A673 (cell line): ENCODE data around the gene PRKAA2. TPM values are rescaled to one million over a fixed set of nuclear protein-coding genes. Genes with fewer than 3 reads are reported as not detected.

Source experiments
- BruUV-seq: library from RNA; stranded (reverse); fragments of 400-500 nt; replicated peaks from 2 replicates; lab custom pipeline; 2021; lab: Mats Ljungman, UMichigan
- CTCF ChIA-PET: fragments of 300-600 bp; sonication (Branson Sonifier 250); formaldehyde crosslinking; loops from one replicate; lab custom pipeline; 2022; ENCODE audit warnings: antibody characterized with exemption; lab: Charles Lee
- POLR2A ChIA-PET: fragments of 300-600 bp; sonication (Branson Sonifier 250); formaldehyde crosslinking; loops from one replicate; lab custom pipeline; 2022; ENCODE audit warnings: antibody characterized with exemption; ENCODE audit not compliant: low non-redundant PET; lab: Charles Lee
- DNase-seq: peaks from one replicate; pipeline ENCODE4 v3.0.0-alpha.2; 2015; ENCODE audit warnings: low spot score
- H3K27ac ChIP-seq: fragments of 200-600 bp; sonication (generic); 2 replicates; pipeline ENCODE4 v1.5.1; 2016; ENCODE audit warnings: mixed run types, low read depth, mild to moderate bottlenecking, mixed read lengths, antibody characterized with exemption, low read length; ENCODE audit not compliant: poor library complexity, severe bottlenecking
- H3K27me3 ChIP-seq: fragments of 200-600 bp; sonication (generic); replicated peaks from 2 replicates; pipeline ENCODE4 v1.6.1; 2017; ENCODE audit warnings: mixed run types, low read depth, mild to moderate bottlenecking, mixed read lengths, antibody characterized with exemption, low read length; ENCODE audit not compliant: insufficient read depth, poor library complexity
- H3K36me3 ChIP-seq: fragments of 200-600 bp; sonication (generic); 2 replicates; pipeline ENCODE4 v1.6.1; 2016; ENCODE audit warnings: mixed run types, mild to moderate bottlenecking, mixed read lengths, antibody characterized with exemption, low read length; ENCODE audit not compliant: insufficient read depth, poor library complexity, severe bottlenecking
- H3K4me1 ChIP-seq: fragments of 200-600 bp; sonication (generic); 2 replicates; pipeline ENCODE4 v1.6.1; 2017; ENCODE audit warnings: mixed run types, mild to moderate bottlenecking, mixed read lengths, antibody characterized with exemption, low read length; ENCODE audit not compliant: insufficient read depth, poor library complexity, severe bottlenecking
- H3K4me3 ChIP-seq: fragments of 200-600 bp; sonication (generic); 2 replicates; pipeline ENCODE4 v1.5.1; 2016; ENCODE audit warnings: low read depth, mixed run types, mild to moderate bottlenecking, mixed read lengths, low read length; ENCODE audit not compliant: poor library complexity, severe bottlenecking
- H3K9me3 ChIP-seq: fragments of 200-600 bp; sonication (generic); 2 replicates; pipeline ENCODE4 v1.6.1; 2016; ENCODE audit warnings: mixed run types, low read depth, mild to moderate bottlenecking, mixed read lengths, antibody characterized with exemption, low read length; ENCODE audit not compliant: poor library complexity, severe bottlenecking
- EZH2 ChIP-seq: fragments of 200-600 bp; sonication (generic); IDR thresholded peaks from 2 replicates; pipeline ENCODE4 v1.6.1; 2017; ENCODE audit warnings: borderline replicate concordance, low read depth, mild to moderate bottlenecking, mixed read lengths, antibody characterized with exemption, low read length; ENCODE audit not compliant: poor library complexity, severe bottlenecking
- intact Hi-C: fragments of 100-400 bp; cut with micrococcal nuclease; formaldehyde crosslinking; loops from one replicate; pipeline ENCODE4 v1.10.0; 2022; ENCODE audit not compliant: unreplicated experiment
- total RNA-seq: library from RNA; stranded (reverse); gene quantifications from 2 replicates; pipeline ENCODE4 v1.2.3, GENCODE V29; 2021
- TF ChIP-seq, protein P1 (sequence below): fragments of 300-800, 200-600 bp; sonication (generic); conservative IDR thresholded peaks from 2 replicates; pipeline ENCODE4 v1.5.1; 2017; ENCODE audit warnings: low read depth, mild to moderate bottlenecking, antibody characterized with exemption, low read length, moderate library complexity, mixed read lengths

PRKAA2 gene
- total RNA-seq, 1 experiment from 2014 or later = 0.11 TPM

DNA sequence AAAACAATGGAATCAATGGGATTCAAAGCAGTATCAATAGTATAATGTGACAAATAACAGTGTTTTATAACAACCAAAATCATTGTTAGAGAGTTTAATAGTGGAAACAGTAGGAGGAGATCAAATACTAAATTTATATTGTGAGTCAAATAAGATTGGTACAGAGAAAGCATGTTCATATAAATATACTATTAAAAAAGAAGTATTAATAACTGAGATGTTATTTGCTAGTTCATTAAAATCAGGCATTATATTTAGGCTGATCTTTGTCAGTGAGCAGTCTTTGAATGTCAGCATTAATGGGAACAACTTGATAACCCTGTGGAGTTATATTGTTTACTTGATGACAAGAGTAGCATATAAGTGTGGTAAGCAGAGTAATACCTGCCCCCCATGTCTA is 30.6 kb downstream of the PRKAA2 start:
- peaks cover 9% of the 10 kb centered on the region for H3K27me3 ChIP-seq
- BruUV-seq = no TSS peak
- no peaks in the 10 kb centered on the region for H3K36me3 ChIP-seq
- CTCF ChIA-PET = no interaction called here
- intact Hi-C loops = loop anchor here (1.0 kb wide), 1 partner anchor 18 kb away; no protein-coding TSS in a partner anchor
- no peak overlapping the region for H3K27ac ChIP-seq
- POLR2A ChIA-PET = no interaction called here
- no peak for DNase-seq
- no peaks in the 10 kb centered on the region for H3K9me3 ChIP-seq
- no peaks in the 10 kb centered on the region for H3K4me1 ChIP-seq
- TF ChIP-seq EZH2 = no peak
- TF ChIP-seq, protein P1, sequence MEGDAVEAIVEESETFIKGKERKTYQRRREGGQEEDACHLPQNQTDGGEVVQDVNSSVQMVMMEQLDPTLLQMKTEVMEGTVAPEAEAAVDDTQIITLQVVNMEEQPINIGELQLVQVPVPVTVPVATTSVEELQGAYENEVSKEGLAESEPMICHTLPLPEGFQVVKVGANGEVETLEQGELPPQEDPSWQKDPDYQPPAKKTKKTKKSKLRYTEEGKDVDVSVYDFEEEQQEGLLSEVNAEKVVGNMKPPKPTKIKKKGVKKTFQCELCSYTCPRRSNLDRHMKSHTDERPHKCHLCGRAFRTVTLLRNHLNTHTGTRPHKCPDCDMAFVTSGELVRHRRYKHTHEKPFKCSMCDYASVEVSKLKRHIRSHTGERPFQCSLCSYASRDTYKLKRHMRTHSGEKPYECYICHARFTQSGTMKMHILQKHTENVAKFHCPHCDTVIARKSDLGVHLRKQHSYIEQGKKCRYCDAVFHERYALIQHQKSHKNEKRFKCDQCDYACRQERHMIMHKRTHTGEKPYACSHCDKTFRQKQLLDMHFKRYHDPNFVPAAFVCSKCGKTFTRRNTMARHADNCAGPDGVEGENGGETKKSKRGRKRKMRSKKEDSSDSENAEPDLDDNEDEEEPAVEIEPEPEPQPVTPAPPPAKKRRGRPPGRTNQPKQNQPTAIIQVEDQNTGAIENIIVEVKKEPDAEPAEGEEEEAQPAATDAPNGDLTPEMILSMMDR = no peak
- no peak overlapping the region for H3K4me3 ChIP-seq

DNA sequence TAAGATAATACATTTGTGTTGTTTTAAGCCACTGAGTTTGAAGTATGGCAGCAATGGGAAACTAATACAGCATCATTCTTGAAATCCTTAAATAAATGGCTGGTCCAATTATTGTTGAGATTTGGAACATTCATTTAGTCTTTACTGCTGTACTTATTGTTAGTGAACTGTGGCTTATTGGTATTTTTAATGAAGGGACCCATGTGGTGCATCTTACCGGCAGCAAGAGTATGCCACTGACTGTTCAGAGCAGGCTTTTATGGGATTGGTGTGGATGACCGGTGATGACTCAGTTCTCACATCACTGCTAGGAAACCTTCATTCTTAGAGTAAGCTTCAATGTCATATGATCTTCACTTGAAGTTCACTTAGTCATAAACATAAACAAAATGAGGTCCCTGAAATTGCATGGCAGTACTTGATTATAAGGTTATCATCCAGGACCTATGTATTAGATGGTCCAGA is 31.5 kb downstream of the PRKAA2 start:
- Histone ChIP-seq H3K4me3 (no peak overlapping the region), H3K27me3 (peaks cover 9% of the 10 kb centered on the region), H3K4me1 (no peaks in the 10 kb centered on the region), H3K9me3 (no peaks in the 10 kb centered on the region), H3K36me3 (no peaks in the 10 kb centered on the region), H3K27ac (no peak overlapping the region)
- no TSS peak for BruUV-seq
- no peak for TF ChIP-seq EZH2
- CTCF ChIA-PET = no interaction called here
- DNase-seq = no peak
- POLR2A ChIA-PET = no interaction called here
- intact Hi-C loops = loop anchor here (1.0 kb wide), 1 partner anchor 19 kb away; no protein-coding TSS in a partner anchor

DNA sequence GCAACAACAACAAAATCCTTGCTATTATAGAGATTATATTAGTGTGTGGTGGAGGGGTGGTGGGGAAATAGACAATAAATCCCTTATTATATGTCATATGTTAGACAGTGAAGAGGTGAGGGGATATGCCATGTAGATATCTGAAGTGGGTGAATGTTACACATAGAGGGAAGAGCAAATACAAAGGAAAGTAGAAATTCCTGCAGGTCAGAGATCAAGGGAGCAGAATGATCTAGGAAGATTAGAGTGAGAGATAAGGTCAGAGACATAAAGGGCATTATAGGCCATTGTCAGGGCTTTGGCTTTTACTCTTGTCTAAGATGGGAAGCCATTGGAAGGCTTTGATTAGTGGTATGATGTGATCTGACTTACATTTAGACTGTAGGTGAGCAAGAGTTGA is 38.5 kb downstream of the PRKAA2 start:
- intact Hi-C loops = no loop called here
- Histone ChIP-seq H3K36me3 (no peaks in the 10 kb centered on the region), H3K27me3 (no peaks in the 10 kb centered on the region), H3K27ac (no peak overlapping the region), H3K4me3 (no peak overlapping the region), H3K4me1 (no peaks in the 10 kb centered on the region), H3K9me3 (no peaks in the 10 kb centered on the region)
- ChIA-PET CTCF (no interaction called here), POLR2A (no interaction called here)
- no peak for DNase-seq
- BruUV-seq = no TSS peak
- TF ChIP-seq EZH2 = no peak
- TF ChIP-seq, protein P1 = no peak

DNA sequence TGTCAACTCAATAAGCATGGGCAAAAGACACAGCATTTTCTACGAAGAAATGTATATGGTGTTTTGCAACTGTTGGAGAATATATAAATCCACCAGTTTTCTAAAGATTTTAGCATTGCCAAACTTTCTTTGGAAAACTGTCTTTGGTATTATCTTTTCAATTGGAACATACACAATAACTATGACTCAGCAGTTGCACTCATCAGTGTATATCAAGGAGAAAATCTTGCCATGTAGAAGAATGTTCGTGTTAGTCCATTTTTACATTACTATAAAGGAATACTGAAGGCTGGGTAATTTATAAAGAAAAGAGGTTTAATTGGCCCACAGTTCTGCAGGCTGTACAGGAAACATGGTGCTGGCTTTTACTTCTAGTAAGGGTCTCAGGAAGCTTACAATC is 41.1 kb downstream of the PRKAA2 start:
- no TSS peak for BruUV-seq
- TF ChIP-seq, protein P1 = no peak
- TF ChIP-seq EZH2 = no peak
- no peaks in the 10 kb centered on the region for H3K36me3 ChIP-seq
- H3K9me3 ChIP-seq = no peaks in the 10 kb centered on the region
- no peak overlapping the region for H3K27ac ChIP-seq
- CTCF ChIA-PET = no interaction called here
- no peaks in the 10 kb centered on the region for H3K27me3 ChIP-seq
- H3K4me3 ChIP-seq = no peak overlapping the region
- intact Hi-C loops = no loop called here
- no peak for DNase-seq
- POLR2A ChIA-PET = no interaction called here
- no peaks in the 10 kb centered on the region for H3K4me1 ChIP-seq
